Gastroesophageal sphincter (tissue), 4 donors: ENCODE results near the gene TPRA1. TPM values are rescaled to one million over a fixed set of nuclear protein-coding genes. Genes with fewer than 3 reads are reported as not detected.

Experiments used
- ATAC-seq: fragments of 150-250 bp; one replicate; pipeline ENCODE4 v1.9.1; 2016; ENCODE audit warnings: mild to moderate bottlenecking, moderate library complexity
- H3K27ac ChIP-seq, 4 donors: fragments of 200-600 bp; sonication (generic) in 3 of 4; 1 replicate in 3 of 4; 2 replicates in 1 of 4; pipeline ENCODE4 v1.5.1; 2016 to 2019
- H3K27me3 ChIP-seq: fragments of 200-600 bp; sonication (generic); one replicate; pipeline ENCODE4 v1.5.1; 2019
- H3K36me3 ChIP-seq, 2 donors: fragments of 200-600 bp; sonication (generic); one replicate each; pipeline ENCODE4 v1.5.1; 2019; ENCODE audit warnings: control low read depth in 1 of 2
- H3K4me1 ChIP-seq, 3 donors: fragments of 200-600 bp; sonication (generic); 1 replicate in 2 of 3; 2 replicates in 1 of 3; pipeline ENCODE4 v1.5.1; 2016 to 2019; ENCODE audit warnings: control low read depth in 2 of 3
- H3K4me3 ChIP-seq, 2 donors: fragments of 200-600 bp; sonication (generic); one replicate each; pipeline ENCODE4 v1.5.1; 2019; ENCODE audit warnings: mild to moderate bottlenecking in 1 of 2, moderate library complexity in 1 of 2
- H3K9me3 ChIP-seq, 3 donors: fragments of 200-600 bp; sonication (generic); one replicate each; pipeline ENCODE4 v1.5.1; 2017 to 2019; ENCODE audit warnings: control low read depth in 2 of 3
- EP300 ChIP-seq: sonication (generic); formaldehyde crosslinking; IDR thresholded peaks from one replicate; pipeline ENCODE4 v1.6.1; 2017; ENCODE audit warnings: antibody characterized with exemption, mild to moderate bottlenecking
- POLR2A ChIP-seq, 2 donors: fragments of 450-650 bp; IDR thresholded peaks; one replicate each; pipeline ENCODE4 v1.6.1; 2017; ENCODE audit warnings: antibody characterized with exemption in 2 of 2, mild to moderate bottlenecking in 2 of 2, moderate library complexity in 1 of 2
- POLR2AphosphoS5 ChIP-seq: sonication (generic); formaldehyde crosslinking; IDR thresholded peaks from one replicate; pipeline ENCODE4 v1.6.1; 2017; ENCODE audit warnings: antibody characterized with exemption
- WGBS, 2 donors: methylation state at CpG; one replicate each; pipeline ENCODE4 v1.1.5; 2018; ENCODE audit warnings: low coverage in 1 of 2; 5-methylcytosine and 5-hydroxymethylcytosine counted together
- total RNA-seq, 4 donors: library from RNA; depleted of rRNA; stranded (reverse); fragments of >200 nt; gene quantifications; one replicate each; pipeline ENCODE4 v1.1.0, GENCODE V29; 2016
- TF ChIP-seq, protein P1 (sequence below), 4 experiments: fragments of 200-600 bp in 2 of 4; fragments of 450-650 bp in 2 of 4; sonication (generic) in 1 of 4; IDR thresholded peaks; one replicate each; pipeline ENCODE4 v1.5.1; 2017 to 2019; ENCODE audit warnings: antibody characterized with exemption in 4 of 4, mild to moderate bottlenecking in 2 of 4, moderate library complexity in 2 of 4

TPRA1 gene
- total RNA-seq, 4 donors from 2014 or later: 25.6 to 36.3 (median 33.2) TPM

GRCh38 chr3:127546554-127546953 is 44.0 kb downstream of the TPRA1 start:
- H3K4me1 ChIP-seq: peaks cover 0 to 26% (median 17%) of the 10 kb centered on the region in 3 donors
- peak overlapping the region in 3 of 4 donors; percentile 69 to 82 (median 71) for H3K27ac ChIP-seq
- no peak for ATAC-seq
- no peaks in the 10 kb centered on the region for H3K9me3 ChIP-seq
- no peaks in the 10 kb centered on the region for H3K36me3 ChIP-seq
- no peak for TF ChIP-seq EP300
- TF ChIP-seq POLR2A (IDR thresholded peaks at IDR 0.05): no peak
- TF ChIP-seq POLR2AphosphoS5: no peak
- TF ChIP-seq, protein P1, sequence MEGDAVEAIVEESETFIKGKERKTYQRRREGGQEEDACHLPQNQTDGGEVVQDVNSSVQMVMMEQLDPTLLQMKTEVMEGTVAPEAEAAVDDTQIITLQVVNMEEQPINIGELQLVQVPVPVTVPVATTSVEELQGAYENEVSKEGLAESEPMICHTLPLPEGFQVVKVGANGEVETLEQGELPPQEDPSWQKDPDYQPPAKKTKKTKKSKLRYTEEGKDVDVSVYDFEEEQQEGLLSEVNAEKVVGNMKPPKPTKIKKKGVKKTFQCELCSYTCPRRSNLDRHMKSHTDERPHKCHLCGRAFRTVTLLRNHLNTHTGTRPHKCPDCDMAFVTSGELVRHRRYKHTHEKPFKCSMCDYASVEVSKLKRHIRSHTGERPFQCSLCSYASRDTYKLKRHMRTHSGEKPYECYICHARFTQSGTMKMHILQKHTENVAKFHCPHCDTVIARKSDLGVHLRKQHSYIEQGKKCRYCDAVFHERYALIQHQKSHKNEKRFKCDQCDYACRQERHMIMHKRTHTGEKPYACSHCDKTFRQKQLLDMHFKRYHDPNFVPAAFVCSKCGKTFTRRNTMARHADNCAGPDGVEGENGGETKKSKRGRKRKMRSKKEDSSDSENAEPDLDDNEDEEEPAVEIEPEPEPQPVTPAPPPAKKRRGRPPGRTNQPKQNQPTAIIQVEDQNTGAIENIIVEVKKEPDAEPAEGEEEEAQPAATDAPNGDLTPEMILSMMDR (IDR thresholded peaks at IDR 0.05): no peak
- H3K4me3 ChIP-seq: no peak overlapping the region
- no peaks in the 10 kb centered on the region for H3K27me3 ChIP-seq
- WGBS, 2 donors: 56 to 92% methylated on average over 2 to 3 of the region's 6 CpGs

- H3K27ac ChIP-seq: no peak overlapping the region
- ATAC-seq: no peak
- H3K9me3 ChIP-seq: no peaks in the 10 kb centered on the region
- 85 to 95% methylated on average over 4 to 7 of the region's 14 CpGs for WGBS, 2 donors
- no peak for TF ChIP-seq POLR2A (IDR thresholded peaks at IDR 0.05)
- no peak for TF ChIP-seq POLR2AphosphoS5
- TF ChIP-seq, protein P1 (IDR thresholded peaks at IDR 0.05): no peak
- no peak for TF ChIP-seq EP300
- H3K27me3 ChIP-seq: no peaks in the 10 kb centered on the region
- no peak overlapping the region for H3K4me3 ChIP-seq
- peaks cover 0 to 26% (median 17%) of the 10 kb centered on the region in 3 donors for H3K4me1 ChIP-seq
- H3K36me3 ChIP-seq: no peaks in the 10 kb centered on the region
Measured at GRCh38 chr3:127545711-127546457, 44.6 kb downstream of the TPRA1 start.

DNA sequence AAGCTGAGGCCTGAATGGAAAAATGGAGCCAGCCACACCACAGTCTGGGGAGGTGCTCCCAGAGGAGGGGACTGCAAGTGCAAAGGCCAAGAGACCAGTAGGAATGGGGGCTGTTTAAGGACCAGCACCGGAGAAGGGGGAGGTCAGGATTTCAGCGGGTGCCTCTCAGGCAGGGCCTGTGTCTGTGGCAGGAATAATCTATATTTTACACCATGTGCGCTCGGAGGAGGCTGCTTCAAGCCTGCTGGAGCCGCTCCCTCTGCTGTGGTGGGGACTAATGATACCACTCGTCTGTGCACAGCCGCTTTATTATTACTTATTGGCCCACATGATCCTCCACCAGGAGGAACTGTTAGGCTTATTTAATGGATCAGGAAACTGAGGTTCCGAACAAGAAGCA is 45.3 kb downstream of the TPRA1 start:
- no peaks in the 10 kb centered on the region for H3K27me3 ChIP-seq
- WGBS, 2 donors: 65 to 76% methylated on average over 7 to 8 of the region's 8 CpGs
- peaks cover 0 to 26% (median 17%) of the 10 kb centered on the region in 3 donors for H3K4me1 ChIP-seq

GRCh38 chr3:127544803-127545201 is 45.7 kb downstream of the TPRA1 start:
- no peaks in the 10 kb centered on the region for H3K27me3 ChIP-seq
- H3K27ac ChIP-seq: no peak overlapping the region
- WGBS, 2 donors: 100% methylated on average over 3 of the region's 9 CpGs; no CpG with 5 or more reads in 1 of the 2 donors
- no peaks in the 10 kb centered on the region for H3K36me3 ChIP-seq
- TF ChIP-seq EP300 (no peak), POLR2A (IDR thresholded peaks at IDR 0.05) (no peak), POLR2AphosphoS5 (no peak)
- TF ChIP-seq, protein P1 (IDR thresholded peaks at IDR 0.05): no peak
- no peak overlapping the region for H3K4me3 ChIP-seq
- ATAC-seq: no peak
- H3K4me1 ChIP-seq: peaks cover 0 to 26% (median 17%) of the 10 kb centered on the region in 3 donors
- no peaks in the 10 kb centered on the region for H3K9me3 ChIP-seq

More for the DNA sequence above, 45.3 kb downstream of the TPRA1 start:
- TF ChIP-seq, protein P1 (IDR thresholded peaks at IDR 0.05): no peak
- no peak for TF ChIP-seq EP300
- no peak for TF ChIP-seq POLR2A (IDR thresholded peaks at IDR 0.05)
- no peak for TF ChIP-seq POLR2AphosphoS5
- Histone ChIP-seq H3K36me3 (no peaks in the 10 kb centered on the region), H3K27ac (no peak overlapping the region), H3K4me3 (no peak overlapping the region), H3K9me3 (no peaks in the 10 kb centered on the region)
- no peak for ATAC-seq
